Fibroblast of mammary gland (primary cell): Measurements from ENCODE around the gene ENTHD1.

ENCODE experiments used
- DNase-seq: peaks from one replicate; pipeline ENCODE4 v3.0.0-alpha.2; 2010; ENCODE audit warnings: low read depth
- H3K4me3 ChIP-seq: 2 replicates; pipeline ENCODE4 v1.5.1; 2011; ENCODE audit warnings: low read depth, mild to moderate bottlenecking, low read length, moderate library complexity; ENCODE audit not compliant: control insufficient read depth
- CTCF ChIP-seq: conservative IDR thresholded peaks from 2 replicates; pipeline ENCODE4 v1.5.1; 2011; ENCODE audit warnings: low read depth, low read length, inconsistent platforms; ENCODE audit not compliant: control insufficient read depth, insufficient read depth

The ENTHD1 gene

GRCh38 chr22:39797528-39798147 lies 95.9 kb downstream of the ENTHD1 start:
- no peak for TF ChIP-seq CTCF
- no peak for DNase-seq
- no peak overlapping the region for H3K4me3 ChIP-seq

- no peak for TF ChIP-seq CTCF
- no peak for DNase-seq
- no peak overlapping the region for H3K4me3 ChIP-seq
These were observed 103.8 kb downstream of the ENTHD1 start for GRCh38 chr22:39789788-39790187.

- no peak for DNase-seq
- TF ChIP-seq CTCF = no peak
- H3K4me3 ChIP-seq = no peak overlapping the region
These were observed 108.3 kb downstream of the ENTHD1 start for GRCh38 chr22:39785232-39785631.

- no peak for DNase-seq
- no peak overlapping the region for H3K4me3 ChIP-seq
- no peak for TF ChIP-seq CTCF
These were observed 115.7 kb downstream of the ENTHD1 start for GRCh38 chr22:39777716-39778454.

- no peak for DNase-seq
- no peak for TF ChIP-seq CTCF
- no peak overlapping the region for H3K4me3 ChIP-seq
These were observed 117.1 kb downstream of the ENTHD1 start for GRCh38 chr22:39776295-39777009.

GRCh38 chr22:39773976-39774539 lies 119.5 kb downstream of the ENTHD1 start:
- DNase-seq = no peak
- TF ChIP-seq CTCF = no peak
- H3K4me3 ChIP-seq = no peak overlapping the region
